ENCODE results near the gene IGFBP7. TPM values are rescaled to one million over a fixed set of nuclear protein-coding genes. Genes with fewer than 3 reads are reported as not detected.

The IGFBP7 gene
- total and polyA plus RNA-seq, 10 of the 15 experiments (the other 5 are each of a cell fraction or from before 2014, with no cell fraction given): 0.69 to 1.9 (median 1.4) TPM; not detected in 5

- no peak for TF ChIP-seq ZBTB33 (IDR thresholded peaks at IDR 0.05)
- TF ChIP-seq YBX1 (IDR thresholded peaks at IDR 0.05): no peak
- TF ChIP-seq RBBP5 (conservative IDR thresholded peaks at IDR 0.05): no peak
- no peak for TF ChIP-seq TAF1 (IDR thresholded peaks at IDR 0.05; ENCODE audit: borderline replicate concordance, low read depth, low read length)
- no peak for TF ChIP-seq NBN (IDR thresholded peaks at IDR 0.05)
- TF ChIP-seq, protein P1, sequence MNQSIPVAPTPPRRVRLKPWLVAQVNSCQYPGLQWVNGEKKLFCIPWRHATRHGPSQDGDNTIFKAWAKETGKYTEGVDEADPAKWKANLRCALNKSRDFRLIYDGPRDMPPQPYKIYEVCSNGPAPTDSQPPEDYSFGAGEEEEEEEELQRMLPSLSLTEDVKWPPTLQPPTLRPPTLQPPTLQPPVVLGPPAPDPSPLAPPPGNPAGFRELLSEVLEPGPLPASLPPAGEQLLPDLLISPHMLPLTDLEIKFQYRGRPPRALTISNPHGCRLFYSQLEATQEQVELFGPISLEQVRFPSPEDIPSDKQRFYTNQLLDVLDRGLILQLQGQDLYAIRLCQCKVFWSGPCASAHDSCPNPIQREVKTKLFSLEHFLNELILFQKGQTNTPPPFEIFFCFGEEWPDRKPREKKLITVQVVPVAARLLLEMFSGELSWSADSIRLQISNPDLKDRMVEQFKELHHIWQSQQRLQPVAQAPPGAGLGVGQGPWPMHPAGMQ (IDR thresholded peaks at IDR 0.05; ENCODE audit: borderline replicate concordance): no peak
Observed at GRCh38 chr4:57018980-57019379, 91.2 kb downstream of the IGFBP7 start (continued).

DNA sequence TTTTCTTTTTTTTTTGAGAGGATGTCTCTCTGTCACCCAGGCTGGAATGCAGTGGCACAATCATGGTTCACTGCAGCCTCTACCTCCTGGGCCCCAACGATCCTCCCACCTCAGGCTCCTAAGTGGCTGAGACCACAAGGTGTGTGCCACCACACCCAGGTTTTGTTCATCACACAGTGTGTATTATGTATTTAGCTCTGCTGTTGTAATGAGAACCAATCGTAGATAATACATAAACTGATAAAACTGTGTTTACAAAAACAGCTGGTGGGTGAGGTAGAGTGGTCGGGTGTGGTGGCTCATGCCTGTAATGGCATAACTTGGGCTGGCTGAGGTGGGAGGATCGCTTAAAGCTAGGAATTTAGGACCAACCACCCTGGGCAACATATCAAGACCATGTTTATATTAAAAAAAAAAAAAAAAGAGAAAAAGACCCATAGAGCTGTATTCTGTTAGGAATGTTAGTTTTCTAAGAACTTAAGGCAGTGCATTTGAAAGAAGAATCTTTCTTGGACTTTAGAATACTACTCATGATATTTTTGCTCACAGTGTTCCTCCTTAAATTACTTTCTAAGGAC lies 96.6 kb downstream of the IGFBP7 start:
- in situ Hi-C loops (cut with MboI): no loop called here
- no peaks in the 10 kb centered on the region; the same call in 1 of the 2 replicates for H4K20me1 ChIP-seq (ENCODE audit: control insufficient read depth, insufficient read depth)
- intact Hi-C loops (cut with micrococcal nuclease; ENCODE audit: unreplicated experiment): no loop called here
- H3K27ac ChIP-seq (ENCODE audit: control insufficient read depth, insufficient read depth): no peak overlapping the region
- no peak overlapping the region for H3K4me2 ChIP-seq (ENCODE audit: control insufficient read depth, insufficient read depth)
- POLR2A ChIA-PET: no interaction called here
- SMC1A ChIA-PET (ENCODE audit: uncharacterized antibody, unreplicated experiment): no interaction called here
- no peaks in the 10 kb centered on the region for H3K79me2 ChIP-seq (ENCODE audit: control insufficient read depth, insufficient read depth, low read length)
- RAD21 ChIA-PET (ENCODE audit: unreplicated experiment): no interaction called here
- no peak for FAIRE-seq
- H3K9ac ChIP-seq (ENCODE audit: control insufficient read depth, insufficient read depth, low read length): no peak overlapping the region
- no peaks in the 10 kb centered on the region for H3K4me1 ChIP-seq (ENCODE audit: control insufficient read depth, insufficient read depth, low read length)
- CTCF ChIA-PET: interaction anchor here (0.6 kb wide), 1 partner anchor 37 kb away, joined by 3 read pairs; no protein-coding TSS in a partner anchor
- no peaks in the 10 kb centered on the region for H3K9me3 ChIP-seq (replicated peaks; ENCODE audit: control insufficient read depth, insufficient read depth, low read length)
- DNase-seq (ENCODE audit: low read depth, low spot score): no peak
- no TSS peak for BruUV-seq (replicated peaks)
- peaks cover 3 to 33% of the 10 kb centered on the region in 2 experiments for H3K36me3 ChIP-seq (ENCODE audit: control insufficient read depth in 2 of 2, insufficient read depth in 2 of 2, low read length in 1 of 2)
- no peak for ATAC-seq
- no peaks in the 10 kb centered on the region for H3K27me3 ChIP-seq (replicated peaks in 1 of 2; ENCODE audit: control insufficient read depth in 2 of 2, insufficient read depth in 2 of 2, low read length in 1 of 2)
- H2AFZ ChIP-seq (ENCODE audit: control insufficient read depth, low read depth, low read length): no peak overlapping the region
- H3K4me3 ChIP-seq: no peak overlapping the region
- 85% methylated on average over 4 of the region's 4 CpGs for WGBS (ENCODE audit: insufficient coverage, insufficient replicate concordance, low lambda C conversion rate, missing lambda C conversion rate)
- no peak for TF ChIP-seq RFX5 (IDR thresholded peaks at IDR 0.05; ENCODE audit: low read depth, low read length)
- no peak for TF ChIP-seq YBX1 (IDR thresholded peaks at IDR 0.05)
- no peak for TF ChIP-seq BCL11A (IDR thresholded peaks at IDR 0.05; ENCODE audit: low read depth, low read length)
- TF ChIP-seq CEBPB (IDR thresholded peaks at IDR 0.05; ENCODE audit: borderline replicate concordance in 1 of 2, low read depth in 2 of 2, low read length in 2 of 2): no peak
- TF ChIP-seq JUND (IDR thresholded peaks at IDR 0.05; ENCODE audit: low read depth, low read length): no peak
- TF ChIP-seq CBX3 (IDR thresholded peaks at IDR 0.05; ENCODE audit: borderline replicate concordance, low read depth): no peak
- TF ChIP-seq ATF2 (IDR thresholded peaks at IDR 0.05; ENCODE audit: low read length): no peak
- TF ChIP-seq, protein P2, sequence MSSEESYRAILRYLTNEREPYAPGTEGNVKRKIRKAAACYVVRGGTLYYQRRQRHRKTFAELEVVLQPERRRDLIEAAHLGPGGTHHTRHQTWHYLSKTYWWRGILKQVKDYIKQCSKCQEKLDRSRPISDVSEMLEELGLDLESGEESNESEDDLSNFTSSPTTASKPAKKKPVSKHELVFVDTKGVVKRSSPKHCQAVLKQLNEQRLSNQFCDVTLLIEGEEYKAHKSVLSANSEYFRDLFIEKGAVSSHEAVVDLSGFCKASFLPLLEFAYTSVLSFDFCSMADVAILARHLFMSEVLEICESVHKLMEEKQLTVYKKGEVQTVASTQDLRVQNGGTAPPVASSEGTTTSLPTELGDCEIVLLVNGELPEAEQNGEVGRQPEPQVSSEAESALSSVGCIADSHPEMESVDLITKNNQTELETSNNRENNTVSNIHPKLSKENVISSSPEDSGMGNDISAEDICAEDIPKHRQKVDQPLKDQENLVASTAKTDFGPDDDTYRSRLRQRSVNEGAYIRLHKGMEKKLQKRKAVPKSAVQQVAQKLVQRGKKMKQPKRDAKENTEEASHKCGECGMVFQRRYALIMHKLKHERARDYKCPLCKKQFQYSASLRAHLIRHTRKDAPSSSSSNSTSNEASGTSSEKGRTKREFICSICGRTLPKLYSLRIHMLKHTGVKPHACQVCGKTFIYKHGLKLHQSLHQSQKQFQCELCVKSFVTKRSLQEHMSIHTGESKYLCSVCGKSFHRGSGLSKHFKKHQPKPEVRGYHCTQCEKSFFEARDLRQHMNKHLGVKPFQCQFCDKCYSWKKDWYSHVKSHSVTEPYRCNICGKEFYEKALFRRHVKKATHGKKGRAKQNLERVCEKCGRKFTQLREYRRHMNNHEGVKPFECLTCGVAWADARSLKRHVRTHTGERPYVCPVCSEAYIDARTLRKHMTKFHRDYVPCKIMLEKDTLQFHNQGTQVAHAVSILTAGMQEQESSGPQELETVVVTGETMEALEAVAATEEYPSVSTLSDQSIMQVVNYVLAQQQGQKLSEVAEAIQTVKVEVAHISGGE (CRISPR knock-in tag; IDR thresholded peaks at IDR 0.05): no peak

All from GM12878 (cell line).